GM12891 (cell line): ENCODE results near the gene SARS1.

Experiments
- PAX5 ChIP-seq: IDR thresholded peaks from 2 replicates; pipeline ENCODE4 v1.6.1; 2011; ENCODE audit warnings: low read length, moderate library complexity, mild to moderate bottlenecking; ENCODE audit not compliant: insufficient read depth, severe bottlenecking
- POLR2A ChIP-seq: IDR thresholded peaks from 2 replicates; pipeline ENCODE4 v1.6.1; 2011; ENCODE audit warnings: low read depth, low read length, control low read depth
- POLR2AphosphoS5 ChIP-seq: IDR thresholded peaks from 2 replicates; pipeline ENCODE4 v1.6.1; 2011; ENCODE audit warnings: low read depth, low read length, control low read depth
- SPI1 ChIP-seq: IDR thresholded peaks from 2 replicates; pipeline ENCODE4 v1.6.1; 2011; ENCODE audit warnings: low read depth, low read length, control low read depth
- TAF1 ChIP-seq: IDR thresholded peaks from 2 replicates; pipeline ENCODE4 v1.6.1; 2011; ENCODE audit warnings: low read depth, low read length, control low read depth

GRCh38 chr1:109255678-109256077 lies 42.0 kb downstream of the SARS1 start:
- no peak for TF ChIP-seq POLR2AphosphoS5
- TF ChIP-seq POLR2A: no peak
- TF ChIP-seq PAX5: no peak
- no peak for TF ChIP-seq TAF1
- no peak for TF ChIP-seq SPI1
